Endothelial cell (in vitro differentiated cells): Measurements from ENCODE around the gene APLF. TPM values are rescaled to one million over a fixed set of nuclear protein-coding genes. Genes with fewer than 3 reads are reported as not detected.
"Not testable (repeated sequence)": the region's sequence is repeated elsewhere in the genome, so short reads cannot be mapped to it uniquely, and the experiment has no call there.

Source experiments
- DNase-seq: peaks from one replicate; pipeline ENCODE4 v3.0.0; 2021; ENCODE audit warnings: low spot score
- H3K27ac Mint-ChIP-seq: one replicate; pipeline ENCODE4 v1.8.0; 2021; ENCODE audit warnings: mixed read lengths, inconsistent platforms; ENCODE audit not compliant: unreplicated experiment
- H3K27me3 Mint-ChIP-seq: one replicate; pipeline ENCODE4 v1.8.0; 2021; ENCODE audit warnings: mild to moderate bottlenecking, moderate library complexity, mixed read lengths, inconsistent platforms; ENCODE audit not compliant: unreplicated experiment
- H3K36me3 Mint-ChIP-seq: one replicate; pipeline ENCODE4 v1.8.0; 2021; ENCODE audit warnings: mild to moderate bottlenecking, low read depth, mixed read lengths, inconsistent platforms; ENCODE audit not compliant: unreplicated experiment
- H3K4me1 Mint-ChIP-seq: one replicate; pipeline ENCODE4 v1.8.0; 2021; ENCODE audit warnings: mild to moderate bottlenecking, mixed read lengths, inconsistent platforms; ENCODE audit not compliant: unreplicated experiment
- H3K4me3 Mint-ChIP-seq: one replicate; pipeline ENCODE4 v1.8.0; 2021; ENCODE audit warnings: mild to moderate bottlenecking, mixed read lengths, inconsistent platforms; ENCODE audit not compliant: unreplicated experiment
- H3K9me3 Mint-ChIP-seq: one replicate; pipeline ENCODE4 v1.8.0; 2021; ENCODE audit warnings: mixed read lengths, inconsistent platforms; ENCODE audit not compliant: unreplicated experiment
- total RNA-seq: library from RNA; stranded (reverse); fragmentation: NEBNext Ultra II Directional; extraction: Animal tissue kit (Norgen Biotek cat#: 25700); gene quantifications from one replicate; pipeline ENCODE4 v1.2.1, GENCODE V29; 2021; ENCODE audit not compliant: unreplicated experiment
- TF ChIP-seq, protein P1 (sequence below): fragments of 200-600 bp; sonication (generic); IDR thresholded peaks from one replicate; pipeline ENCODE4 v1.5.0; 2021; ENCODE audit warnings: antibody characterized with exemption; ENCODE audit not compliant: unreplicated experiment

APLF gene
- total RNA-seq, 1 donor from 2014 or later, result 12.9 TPM

- no peak overlapping the region for H3K4me3 Mint-ChIP-seq
- H3K27me3 Mint-ChIP-seq, result no peaks in the 10 kb centered on the region
- TF ChIP-seq, protein P1, sequence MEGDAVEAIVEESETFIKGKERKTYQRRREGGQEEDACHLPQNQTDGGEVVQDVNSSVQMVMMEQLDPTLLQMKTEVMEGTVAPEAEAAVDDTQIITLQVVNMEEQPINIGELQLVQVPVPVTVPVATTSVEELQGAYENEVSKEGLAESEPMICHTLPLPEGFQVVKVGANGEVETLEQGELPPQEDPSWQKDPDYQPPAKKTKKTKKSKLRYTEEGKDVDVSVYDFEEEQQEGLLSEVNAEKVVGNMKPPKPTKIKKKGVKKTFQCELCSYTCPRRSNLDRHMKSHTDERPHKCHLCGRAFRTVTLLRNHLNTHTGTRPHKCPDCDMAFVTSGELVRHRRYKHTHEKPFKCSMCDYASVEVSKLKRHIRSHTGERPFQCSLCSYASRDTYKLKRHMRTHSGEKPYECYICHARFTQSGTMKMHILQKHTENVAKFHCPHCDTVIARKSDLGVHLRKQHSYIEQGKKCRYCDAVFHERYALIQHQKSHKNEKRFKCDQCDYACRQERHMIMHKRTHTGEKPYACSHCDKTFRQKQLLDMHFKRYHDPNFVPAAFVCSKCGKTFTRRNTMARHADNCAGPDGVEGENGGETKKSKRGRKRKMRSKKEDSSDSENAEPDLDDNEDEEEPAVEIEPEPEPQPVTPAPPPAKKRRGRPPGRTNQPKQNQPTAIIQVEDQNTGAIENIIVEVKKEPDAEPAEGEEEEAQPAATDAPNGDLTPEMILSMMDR, result peak; percentile 85
Measured at GRCh38 chr2:68594674-68595492, 127.5 kb downstream of the APLF start.

GRCh38 chr2:68595493-68595785, 128.1 kb downstream of the APLF start:
- not testable (repeated sequence) for DNase-seq, H3K36me3 Mint-ChIP-seq, H3K4me1 Mint-ChIP-seq, H3K27ac Mint-ChIP-seq, H3K4me3 Mint-ChIP-seq, H3K9me3 Mint-ChIP-seq, H3K27me3 Mint-ChIP-seq
- TF ChIP-seq, protein P1, result peak; percentile 12

More at GRCh38 chr2:68594674-68595492, 127.5 kb downstream of the APLF start:
- Mint-ChIP-seq H3K27ac (no peak overlapping the region), H3K9me3 (no peaks in the 10 kb centered on the region), H3K36me3 (no peaks in the 10 kb centered on the region), H3K4me1 (peaks cover 6% of the 10 kb centered on the region)
- DNase-seq, result peak; percentile 30

DNA sequence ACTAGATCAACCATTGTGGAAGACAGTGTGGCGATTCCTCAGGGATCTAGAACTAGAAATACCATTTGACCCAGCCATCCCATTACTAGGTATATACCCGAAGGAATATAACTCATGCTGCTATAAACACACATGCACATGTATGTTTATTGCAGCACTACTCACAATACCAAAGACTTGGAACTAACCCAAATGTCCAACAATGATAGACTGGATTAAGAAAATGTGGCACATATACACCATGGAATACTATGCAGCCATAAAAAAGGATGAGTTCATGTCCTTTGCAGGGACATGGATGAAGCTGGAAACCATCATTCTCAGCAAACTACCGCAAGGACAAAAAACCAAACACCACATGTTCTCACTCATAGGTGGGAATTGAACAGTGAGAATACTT, 133.1 kb downstream of the APLF start:
- not testable (repeated sequence) for H3K27ac Mint-ChIP-seq

DNA sequence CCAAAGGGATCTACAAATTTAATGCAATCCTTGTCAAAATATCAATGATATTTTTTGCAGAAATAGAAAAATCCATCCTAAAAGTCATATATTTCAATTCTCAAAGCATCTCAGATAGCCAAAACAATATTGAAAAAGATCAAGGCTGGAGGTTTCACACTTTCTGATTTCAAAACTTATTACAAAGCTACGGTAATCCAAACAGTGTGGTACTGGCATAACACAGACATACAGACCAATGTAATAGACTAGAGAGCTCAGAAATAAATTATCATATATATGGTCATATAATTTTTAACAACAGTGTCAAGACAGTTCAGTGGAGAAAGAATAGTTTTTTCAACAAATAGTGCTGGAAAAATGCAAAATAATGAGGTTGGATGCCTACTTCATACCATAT, 135.7 kb downstream of the APLF start:
- Mint-ChIP-seq H3K27ac (no peak overlapping the region), H3K4me3 (no peak overlapping the region), H3K4me1 (no peaks in the 10 kb centered on the region), H3K36me3 (no peaks in the 10 kb centered on the region), H3K27me3 (no peaks in the 10 kb centered on the region), H3K9me3 (no peaks in the 10 kb centered on the region)
- DNase-seq, result no peak
- TF ChIP-seq, protein P1, result no peak

More for the DNA sequence above, 133.1 kb downstream of the APLF start:
- not testable (repeated sequence) for H3K36me3 Mint-ChIP-seq, H3K9me3 Mint-ChIP-seq, DNase-seq, H3K4me1 Mint-ChIP-seq, H3K4me3 Mint-ChIP-seq, H3K27me3 Mint-ChIP-seq

- no peaks in the 10 kb centered on the region for H3K27me3 Mint-ChIP-seq
- H3K4me1 Mint-ChIP-seq, result no peaks in the 10 kb centered on the region
- no peak for DNase-seq
- H3K36me3 Mint-ChIP-seq, result no peaks in the 10 kb centered on the region
- H3K9me3 Mint-ChIP-seq, result no peaks in the 10 kb centered on the region
- no peak overlapping the region for H3K4me3 Mint-ChIP-seq
- TF ChIP-seq, protein P1, result no peak
- no peak overlapping the region for H3K27ac Mint-ChIP-seq
Measured at GRCh38 chr2:68604077-68604476, 136.7 kb downstream of the APLF start.
